Gastrocnemius medialis (tissue), 4 donors: Measurements from ENCODE around the gene CDA.

ENCODE experiments used
- CTCF ChIP-seq, 5 experiments: fragments of 450-650 bp in 3 of 5; fragments of 200-600 bp in 2 of 5; sonication (generic) in 2 of 5; IDR thresholded peaks in 4 of 5; conservative IDR thresholded peaks in 1 of 5; 1 replicate in 4 of 5; 2 replicates in 1 of 5; pipeline ENCODE4 v1.5.1; 2016 to 2019; ENCODE audit warnings: antibody characterized with exemption in 5 of 5, mild to moderate bottlenecking in 3 of 5, moderate library complexity in 3 of 5
- POLR2A ChIP-seq, 2 donors: fragments of 450-650 bp; IDR thresholded peaks; one replicate each; pipeline ENCODE4 v1.6.1; 2017; ENCODE audit warnings: antibody characterized with exemption in 2 of 2, mild to moderate bottlenecking in 2 of 2, moderate library complexity in 2 of 2

GRCh38 chr1:20666804-20667203 is 77.9 kb downstream of the CDA start:
- TF ChIP-seq CTCF (IDR thresholded peaks at IDR 0.05 in 4 of 5, conservative IDR thresholded peaks at IDR 0.05 in 1 of 5) (no peak), POLR2A (IDR thresholded peaks at IDR 0.05) (no peak)
